ENCODE results near the gene CD4.

Gene CD4

GRCh38 chr12:6827437-6827911, 38.1 kb downstream of the CD4 start:
- DNase-seq = peak in 56 of 58 donors; percentile 14 to 90 (median 64)

GRCh38 chr12:6827982-6828780, 38.9 kb downstream of the CD4 start, which contains the start of gene P3H3:
Gene P3H3, plus strand, starts transcription at chr12:6828407. Its CDS starts 34 bp downstream, at chr12:6828441.
- peak in 29 of 58 donors; percentile 17 to 72 (median 38) for DNase-seq

GRCh38 chr12:6828781-6829535, 39.6 kb downstream of the CD4 start:
- DNase-seq = peak in 24 of 58 donors; percentile 15 to 71 (median 46)

GRCh38 chr12:6829536-6830220, 40.4 kb downstream of the CD4 start:
- peak in 10 of 58 donors; percentile 13 to 69 (median 47) for DNase-seq

- no peak for DNase-seq
These were observed 41.1 kb downstream of the CD4 start for GRCh38 chr12:6830286-6830890.

GRCh38 chr12:6830999-6831398, 41.7 kb downstream of the CD4 start:
- no peak for DNase-seq

GRCh38 chr12:6831450-6831995, 42.2 kb downstream of the CD4 start:
- no peak for DNase-seq

- DNase-seq = no peak
These were observed 42.8 kb downstream of the CD4 start for GRCh38 chr12:6832125-6832524.

- no peak for DNase-seq
These were observed 44.0 kb downstream of the CD4 start for GRCh38 chr12:6833189-6833890.

GRCh38 chr12:6834254-6834653, 44.9 kb downstream of the CD4 start:
- DNase-seq = no peak

- DNase-seq = no peak
These were observed 45.5 kb downstream of the CD4 start for GRCh38 chr12:6834873-6835272.

GRCh38 chr12:6836851-6837250, 47.5 kb downstream of the CD4 start:
- DNase-seq = no peak

GRCh38 chr12:6837370-6838060, 48.2 kb downstream of the CD4 start:
- DNase-seq = no peak

- no peak for DNase-seq
These were observed 49.5 kb downstream of the CD4 start for GRCh38 chr12:6838854-6839253.

GRCh38 chr12:6839482-6840201, 50.3 kb downstream of the CD4 start:
- no peak for DNase-seq

- no peak for DNase-seq
These were observed 51.0 kb downstream of the CD4 start for GRCh38 chr12:6840330-6840729.

- no peak for DNase-seq
These were observed 51.6 kb downstream of the CD4 start, which contains the start of gene GNB3 for GRCh38 chr12:6840761-6841515. Gene GNB3, plus strand, starts transcription at chr12:6840925. Its CDS starts 363 bp downstream, at chr12:6841288.

- no peak for DNase-seq
These were observed 52.7 kb downstream of the CD4 start for GRCh38 chr12:6842075-6842474.

Measured in anterior cingulate cortex (tissue), 58 donors.